Measurements from ENCODE around the gene MPP1. TPM values are rescaled to one million over a fixed set of nuclear protein-coding genes. Genes with fewer than 3 reads are reported as not detected.

MPP1 gene
- total and polyA plus RNA-seq, 2 of the 8 experiments (the other 6 are each of a cell fraction or from before 2014, with no cell fraction given): 7.6 to 13.4 TPM

DNA sequence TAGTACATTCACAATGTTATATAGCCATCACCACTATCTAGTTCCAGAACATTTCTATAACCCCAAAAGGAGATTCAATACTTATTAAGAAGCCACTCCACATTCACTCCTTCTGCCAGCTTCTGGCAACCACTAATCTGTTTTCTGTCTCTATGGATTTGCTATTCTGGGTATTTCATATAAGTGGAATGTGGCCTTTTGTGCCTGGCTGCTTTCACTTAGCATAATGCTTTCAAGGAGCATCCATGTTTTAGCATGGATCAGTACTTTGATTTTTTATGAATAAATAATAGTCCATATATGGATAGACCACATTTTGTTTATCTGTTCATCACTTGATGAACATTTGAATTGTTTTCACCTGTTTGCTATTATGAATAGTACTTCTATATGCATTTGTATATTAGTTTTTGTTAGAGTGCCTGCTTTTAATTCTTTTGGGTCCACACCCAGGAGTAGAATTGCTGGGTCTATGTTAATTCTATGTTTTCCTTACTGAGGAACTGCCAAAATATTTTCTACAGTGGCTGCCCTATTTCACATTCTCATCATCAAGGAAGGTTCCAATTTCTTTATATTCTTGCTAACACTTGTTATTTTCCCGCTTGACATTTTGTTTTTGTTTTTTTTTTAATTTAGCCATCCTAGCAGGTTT lies 45.8 kb upstream of the MPP1 start:
- Histone ChIP-seq H2BK15ac (ENCODE audit: low read length) (no peak overlapping the region), H3K4me2 (ENCODE audit: insufficient read depth in 1 of 2, low read depth in 2 of 2, low read length in 2 of 2) (no peak overlapping the region), H4K91ac (replicated peaks; ENCODE audit: insufficient read length, low read length) (no peak overlapping the region), H2AFZ (ENCODE audit: low read length) (no peak overlapping the region), H3K23me2 (ENCODE audit: low read depth, low read length) (no peaks in the 10 kb centered on the region), H2BK5ac (ENCODE audit: low read depth, low read length) (no peak overlapping the region), H3K56ac (replicated peaks; ENCODE audit: insufficient read length, low read depth, low read length) (no peak overlapping the region), H2AK5ac (ENCODE audit: low read depth, low read length) (no peak overlapping the region), H3K9me3 (ENCODE audit: insufficient read depth in 2 of 2, low read depth in 1 of 2, low read length in 1 of 2) (peaks cover 0 to 12% of the 10 kb centered on the region in 2 experiments; a peak in 2 of 4 replicates), H3K23ac (ENCODE audit: insufficient read length) (no peak overlapping the region), H2BK12ac (ENCODE audit: low read depth, low read length) (no peak overlapping the region), H3K36me3 (ENCODE audit: control insufficient read depth in 2 of 4, insufficient read depth in 4 of 4, low read length in 3 of 4) (no peaks in the 10 kb centered on the region), H4K20me1 (replicated peaks in 1 of 2; ENCODE audit: control insufficient read depth in 1 of 2, insufficient read depth in 2 of 2, low read length in 2 of 2) (no peaks in the 10 kb centered on the region), H3K4me1 (replicated peaks in 1 of 4; ENCODE audit: control insufficient read depth in 3 of 4, insufficient read depth in 4 of 4, low read length in 3 of 4) (no peaks in the 10 kb centered on the region), H3K9ac (replicated peaks in 1 of 4; ENCODE audit: extremely low read depth in 1 of 4, low read depth in 3 of 4, low read length in 3 of 4) (no peak overlapping the region), H2BK120ac (replicated peaks; ENCODE audit: low read depth, low read length) (no peak overlapping the region), H4K8ac (ENCODE audit: extremely low read depth, insufficient read depth, low read length) (no peak overlapping the region), H2BK20ac (ENCODE audit: low read length) (no peak overlapping the region), H4K5ac (ENCODE audit: insufficient read length, low read depth, low read length) (no peak overlapping the region), H3K18ac (ENCODE audit: extremely low read depth, low read length) (no peak overlapping the region), H3K27ac (ENCODE audit: low read depth, low read length) (no peak overlapping the region), H3K4me3 (ENCODE audit: extremely low read depth in 1 of 4, insufficient read depth in 2 of 4, low read depth in 3 of 4, low read length in 4 of 4) (no peak overlapping the region), H3K14ac (ENCODE audit: insufficient read length) (no peak overlapping the region), H3K79me1 (ENCODE audit: low read depth, low read length) (no peaks in the 10 kb centered on the region), H3K4ac (replicated peaks; ENCODE audit: insufficient read length, low read depth, low read length) (no peak overlapping the region), H3K79me2 (ENCODE audit: control insufficient read depth in 1 of 2, insufficient read depth in 2 of 2, low read length in 2 of 2) (no peaks in the 10 kb centered on the region), H3K27me3 (replicated peaks in 1 of 4; ENCODE audit: control insufficient read depth in 3 of 4, extremely low read depth in 1 of 4, insufficient read depth in 3 of 4, low read length in 3 of 4) (no peaks in the 10 kb centered on the region)
- 94% methylated on average over 1 of the region's 1 CpG; no CpG with 5 or more reads in 1 of the 2 experiments for WGBS, 2 experiments (ENCODE audit: extremely low coverage in 1 of 2, insufficient coverage in 1 of 2, insufficient read length in 1 of 2, insufficient replicate concordance in 2 of 2, low coverage in 1 of 2, low lambda C conversion rate in 2 of 2, missing lambda C conversion rate in 1 of 2)
- FAIRE-seq (no peak), DNase-seq (ENCODE audit: low read depth in 1 of 2, low spot score in 2 of 2) (no peak)
- POLR2A ChIA-PET (ENCODE audit: partially characterized antibody): no interaction called here
- CTCF ChIA-PET (ENCODE audit: partially characterized antibody): no interaction called here
- no peak for TF ChIP-seq BACH1 (IDR thresholded peaks at IDR 0.05; ENCODE audit: low read length)
- TF ChIP-seq EP300 (IDR thresholded peaks at IDR 0.05; ENCODE audit: borderline replicate concordance in 1 of 2, low read depth in 2 of 2, low read length in 2 of 2): no peak
- no peak for TF ChIP-seq CHD2 (IDR thresholded peaks at IDR 0.05; ENCODE audit: low read length)
- no peak for TF ChIP-seq PHF8 (conservative IDR thresholded peaks at IDR 0.05; ENCODE audit: low read depth, low read length)
- TF ChIP-seq YY1 (IDR thresholded peaks at IDR 0.05; ENCODE audit: low read depth, low read length): no peak
- no peak for TF ChIP-seq KDM5A (IDR thresholded peaks at IDR 0.05; ENCODE audit: low read length)
- TF ChIP-seq BRCA1 (IDR thresholded peaks at IDR 0.05; ENCODE audit: low read depth, low read length): no peak
- TF ChIP-seq, protein P1, sequence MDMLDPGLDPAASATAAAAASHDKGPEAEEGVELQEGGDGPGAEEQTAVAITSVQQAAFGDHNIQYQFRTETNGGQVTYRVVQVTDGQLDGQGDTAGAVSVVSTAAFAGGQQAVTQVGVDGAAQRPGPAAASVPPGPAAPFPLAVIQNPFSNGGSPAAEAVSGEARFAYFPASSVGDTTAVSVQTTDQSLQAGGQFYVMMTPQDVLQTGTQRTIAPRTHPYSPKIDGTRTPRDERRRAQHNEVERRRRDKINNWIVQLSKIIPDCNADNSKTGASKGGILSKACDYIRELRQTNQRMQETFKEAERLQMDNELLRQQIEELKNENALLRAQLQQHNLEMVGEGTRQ (IDR thresholded peaks at IDR 0.05; ENCODE audit: low read length): no peak
- no peak for TF ChIP-seq SAP30 (IDR thresholded peaks at IDR 0.05; ENCODE audit: insufficient read depth, insufficient replicate concordance, low read length)
- no peak for TF ChIP-seq RXRA (IDR thresholded peaks at IDR 0.05; ENCODE audit: insufficient read depth, low read depth, low read length)
- TF ChIP-seq EZH2 (IDR thresholded peaks at IDR 0.05; ENCODE audit: low read depth, low read length, severe bottlenecking): no peak
- TF ChIP-seq SUZ12 (IDR thresholded peaks at IDR 0.05; ENCODE audit: low read length): no peak
- TF ChIP-seq SP2 (IDR thresholded peaks at IDR 0.05; ENCODE audit: low read length): no peak

Measured in H1 (cell line).